ENCODE results near the gene THAP4. TPM values are rescaled to one million over a fixed set of nuclear protein-coding genes. Genes with fewer than 3 reads are reported as not detected.

The THAP4 gene
- total RNA-seq, 1 donor from 2014 or later = 39.1 TPM

- DNase-seq (ENCODE audit: low read depth in 2 of 2) = no peak
These were observed 86.1 kb downstream of the THAP4 start for GRCh38 chr2:241550616-241551580.

GRCh38 chr2:241548451-241548835 is 88.5 kb downstream of the THAP4 start:
- no peak for DNase-seq (ENCODE audit: low read depth in 2 of 2)

GRCh38 chr2:241547781-241548450 is 89.0 kb downstream of the THAP4 start:
- no peak for DNase-seq (ENCODE audit: low read depth in 2 of 2)

- peak; percentile 84 to 92 for DNase-seq (ENCODE audit: low read depth in 2 of 2)
These were observed 90.0 kb downstream of the THAP4 start for GRCh38 chr2:241546771-241547498.

- peak in 1 of 2 donors; percentile 43 for DNase-seq (ENCODE audit: low read depth in 2 of 2)
These were observed 91.2 kb downstream of the THAP4 start for GRCh38 chr2:241545523-241546473.

GRCh38 chr2:241545106-241545505 is 91.9 kb downstream of the THAP4 start:
- peak in 1 of 2 donors; percentile 86 for DNase-seq (ENCODE audit: low read depth in 2 of 2)

GRCh38 chr2:241542278-241542605 is 94.7 kb downstream of the THAP4 start:
- DNase-seq (ENCODE audit: low read depth in 2 of 2) = no peak

- DNase-seq (ENCODE audit: low read depth in 2 of 2) = no peak
These were observed 95.2 kb downstream of the THAP4 start for GRCh38 chr2:241541564-241542277.

- peak; percentile 50 to 77 for DNase-seq (ENCODE audit: low read depth in 2 of 2)
These were observed 96.0 kb downstream of the THAP4 start for GRCh38 chr2:241540771-241541561.

GRCh38 chr2:241540401-241540770 is 96.6 kb downstream of the THAP4 start:
- no peak for DNase-seq (ENCODE audit: low read depth in 2 of 2)

GRCh38 chr2:241539616-241540374 is 97.2 kb downstream of the THAP4 start:
- DNase-seq (ENCODE audit: low read depth in 2 of 2) = no peak

- DNase-seq (ENCODE audit: low read depth in 2 of 2) = no peak
These were observed 97.9 kb downstream of the THAP4 start for GRCh38 chr2:241538838-241539615.

- no peak for DNase-seq (ENCODE audit: low read depth in 2 of 2)
These were observed 100.9 kb downstream of the THAP4 start for GRCh38 chr2:241535871-241536655.

- DNase-seq (ENCODE audit: low read depth in 2 of 2) = no peak
These were observed 102.1 kb downstream of the THAP4 start for GRCh38 chr2:241534701-241535375.

All from lung microvascular endothelial cell (primary cell).